Right kidney (tissue), 1 donor: ENCODE measurements around the gene ABCA7.
A peak's percentile ranks its signal among the peaks of the same experiment; 100 is the strongest.
"Not testable (repeated sequence)": the region's sequence is repeated elsewhere in the genome, so short reads cannot be mapped to it uniquely, and the experiment has no call there.

Source experiments
- DNase-seq: peaks from one replicate; pipeline ENCODE4 v3.0.0-alpha.2; 2016

The ABCA7 gene

DNA sequence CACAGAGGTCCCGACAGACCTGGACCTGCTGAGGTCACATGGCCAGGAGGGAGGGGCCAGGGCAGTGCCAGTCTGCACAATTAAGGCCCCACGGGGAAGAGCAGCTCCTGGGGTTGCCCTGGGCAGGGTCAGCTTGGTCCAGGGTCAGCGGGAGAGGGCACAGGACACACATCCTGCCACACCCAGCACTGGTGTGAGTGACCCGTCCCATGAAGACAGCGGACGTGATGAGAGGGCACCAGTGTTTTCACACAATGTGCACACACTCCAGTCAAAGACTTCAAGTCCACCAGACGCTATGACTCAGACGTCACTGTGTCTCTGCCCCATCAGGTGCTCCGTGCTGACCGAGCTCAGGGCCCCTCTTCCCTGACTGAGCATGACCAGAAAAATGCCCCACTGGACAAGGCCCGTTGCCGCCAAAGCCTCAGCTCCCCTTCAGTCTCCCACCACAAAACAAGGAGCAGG, 23.2 kb upstream of the ABCA7 start:
- DNase-seq, result no peak

DNA sequence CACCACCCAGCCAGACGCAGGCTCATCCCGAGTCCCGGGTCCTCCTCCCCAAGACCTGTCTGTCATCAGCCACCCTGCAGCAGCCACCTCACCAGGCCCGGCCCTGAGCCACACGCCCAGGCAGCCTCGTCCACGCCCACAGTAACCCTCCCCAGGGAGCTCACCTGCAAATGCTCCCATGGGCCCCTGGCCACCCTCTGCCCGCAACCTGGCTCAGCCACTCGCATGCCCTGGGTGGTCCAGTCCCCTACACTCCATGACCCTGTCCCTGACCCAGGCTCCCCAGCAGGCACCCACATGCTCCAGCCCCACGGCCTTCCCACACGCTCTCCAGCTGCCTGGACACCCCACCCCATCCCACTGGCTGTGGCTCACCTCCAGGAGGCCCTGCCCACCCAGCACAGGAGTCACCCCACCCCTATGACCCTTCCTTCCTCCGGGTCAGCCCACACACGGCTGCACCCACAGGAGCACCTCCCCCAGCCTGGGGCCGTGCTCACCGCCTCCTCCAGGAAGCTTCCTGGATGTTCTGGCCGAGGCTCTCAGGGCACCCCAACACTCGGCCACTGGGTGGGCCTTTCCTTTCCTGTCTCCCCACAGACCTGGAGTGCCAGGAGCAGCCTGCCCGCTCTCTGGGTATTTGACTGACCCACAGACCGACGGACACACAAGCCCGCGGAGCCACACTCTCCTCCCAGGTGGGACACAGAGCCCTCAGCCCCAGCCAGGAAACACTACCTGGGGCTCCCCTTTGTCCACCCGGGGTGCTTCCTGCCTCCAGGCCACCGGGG, 22.6 kb upstream of the ABCA7 start:
- no peak for DNase-seq

DNA sequence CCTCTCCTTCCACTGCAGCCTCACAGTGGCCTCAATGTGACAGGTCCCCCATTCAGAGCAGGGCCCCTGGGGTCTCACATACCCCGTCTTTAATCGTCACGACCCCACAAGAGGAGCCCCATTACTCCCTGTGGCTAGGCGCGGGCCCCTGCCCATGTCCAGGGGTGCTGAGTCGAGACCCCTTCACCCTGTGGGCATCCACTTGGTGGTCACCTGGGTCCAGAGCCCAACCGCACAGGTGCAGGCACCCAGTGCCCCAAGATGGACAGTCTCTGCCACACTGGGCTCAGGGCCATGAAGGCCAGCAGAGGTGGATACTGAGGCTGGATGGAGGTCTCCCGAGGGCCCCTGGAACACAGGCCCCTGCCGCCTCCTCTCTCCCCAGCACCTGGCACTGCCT, 22.0 kb upstream of the ABCA7 start:
- no peak for DNase-seq

- DNase-seq, result no peak
Observed at GRCh38 chr19:1018393-1018792, 21.5 kb upstream of the ABCA7 start.

DNA sequence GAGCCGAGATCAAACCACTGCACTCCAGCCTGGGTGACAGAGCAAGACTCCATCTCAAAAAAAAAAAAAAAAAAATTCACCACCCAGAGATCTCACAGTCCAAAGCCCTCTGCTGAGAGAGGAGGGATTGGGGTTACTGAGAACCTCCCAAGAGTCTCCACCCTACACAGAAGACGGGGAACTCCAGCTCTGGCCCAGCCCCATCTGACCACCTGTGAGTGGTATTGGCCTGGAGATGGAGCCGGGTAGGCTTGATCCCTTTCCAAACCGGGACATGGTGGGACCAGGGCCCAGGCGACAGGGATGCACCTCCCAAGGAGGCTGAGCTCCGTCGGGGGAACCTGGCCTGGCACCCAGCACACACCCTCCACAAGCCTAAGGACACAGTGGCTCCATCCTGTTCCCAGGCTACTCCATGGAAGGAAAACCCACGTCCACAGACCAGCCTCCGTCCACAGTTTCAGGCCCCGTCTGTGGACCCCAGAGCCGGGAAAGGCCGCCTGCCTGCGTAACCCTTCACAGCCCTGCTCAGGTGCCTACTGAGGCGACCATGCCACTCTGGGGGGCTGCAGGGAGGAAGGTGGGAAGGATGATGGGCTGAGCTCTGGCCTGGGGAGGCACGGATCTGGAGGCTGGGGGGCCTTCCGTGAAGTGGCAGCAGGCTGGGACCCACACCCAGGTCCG, 20.8 kb upstream of the ABCA7 start:
- no peak for DNase-seq

GRCh38 chr19:1019616-1019961, 20.3 kb upstream of the ABCA7 start:
- no peak for DNase-seq

GRCh38 chr19:1019980-1020867, 19.7 kb upstream of the ABCA7 start:
- no peak for DNase-seq

- DNase-seq, result peak; percentile 95
Observed at GRCh38 chr19:1020868-1021425, 19.0 kb upstream of the ABCA7 start, which contains the start of gene TMEM259. TMEM259 (minus strand) TSS chr19:1021123; CDS start chr19:1020996, 127 bp downstream.

DNA sequence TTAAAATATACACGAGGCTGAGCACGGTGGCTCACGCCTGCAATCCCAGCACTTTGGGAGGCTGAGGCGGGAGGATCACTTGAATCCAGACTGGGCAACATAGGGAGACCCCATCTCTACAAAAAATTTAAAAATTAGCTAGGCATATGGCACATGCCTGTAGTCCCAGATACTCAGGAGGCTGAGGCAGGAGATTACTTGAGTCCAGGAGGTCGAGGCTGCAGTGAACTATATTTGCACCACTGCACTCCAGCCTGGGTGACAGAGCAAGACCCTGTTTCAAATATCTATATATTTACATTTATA, 16.1 kb upstream of the ABCA7 start:
- DNase-seq, result not testable (repeated sequence)

DNA sequence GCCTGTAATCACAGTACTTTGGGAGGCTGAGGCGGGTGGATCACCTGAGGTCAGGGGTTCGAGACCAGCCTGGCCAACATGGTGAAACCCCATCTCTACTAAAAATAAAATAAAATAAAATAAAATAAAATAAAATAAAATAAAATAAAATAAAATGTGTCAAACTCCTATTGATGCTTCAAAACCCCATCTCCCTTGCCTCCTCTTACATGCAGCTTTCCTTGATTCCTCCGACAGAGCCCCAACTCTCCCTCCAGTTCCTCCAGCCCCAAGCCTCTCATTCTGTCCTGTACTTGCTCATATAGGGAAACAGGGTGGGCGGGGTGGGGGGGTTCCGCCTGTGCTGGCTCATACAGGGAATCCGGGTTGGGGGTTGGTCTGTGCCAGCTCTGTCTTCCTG, 14.8 kb upstream of the ABCA7 start:
- not testable (repeated sequence) for DNase-seq

DNA sequence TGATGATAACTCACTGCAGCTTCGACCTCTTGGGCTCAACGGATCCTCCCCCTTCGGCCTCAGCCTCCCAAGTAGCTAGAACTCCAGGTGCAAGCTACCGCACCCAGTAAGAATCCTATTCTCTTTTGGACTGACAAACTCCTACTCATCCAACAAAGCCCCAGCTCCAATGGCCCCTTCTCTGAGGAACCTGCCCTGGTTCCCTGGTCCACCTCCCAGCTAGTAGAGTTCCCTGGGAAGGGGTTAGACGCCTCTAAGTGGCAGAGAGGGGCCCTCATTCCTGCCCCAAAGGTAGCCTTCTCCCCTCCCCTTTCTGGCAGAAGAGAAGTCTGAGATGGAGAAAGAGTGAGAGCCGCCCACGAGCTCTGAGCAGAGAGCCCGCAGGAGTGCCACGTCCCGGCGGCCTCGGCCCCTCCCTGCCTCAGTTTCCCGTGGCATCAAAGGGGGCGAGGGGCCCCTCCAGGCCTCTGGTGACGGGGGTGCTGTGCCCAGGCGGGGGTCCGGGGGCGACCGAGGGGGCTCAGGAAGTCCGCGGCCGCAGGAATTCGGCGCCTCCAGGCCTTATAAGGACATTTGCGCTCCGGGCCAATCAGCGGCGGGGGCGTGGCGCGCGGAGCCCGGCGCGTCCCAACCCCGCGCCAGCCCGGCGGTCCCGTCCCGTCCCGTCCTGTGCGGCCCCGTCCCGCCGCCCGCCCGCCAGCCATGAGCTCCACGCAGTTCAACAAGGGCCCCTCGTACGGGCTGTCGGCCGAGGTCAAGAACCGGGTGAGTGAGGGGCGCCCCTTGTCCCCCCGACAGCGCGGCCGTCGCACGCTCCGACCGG, 13.7 kb upstream of the ABCA7 start, which contains the start of gene CNN2:
TSS of gene CNN2 (plus strand) at position 649 of the 823 bp plus-strand sequence. CDS start at position 703, 54 bp downstream.
- peak; percentile 77 for DNase-seq

DNA sequence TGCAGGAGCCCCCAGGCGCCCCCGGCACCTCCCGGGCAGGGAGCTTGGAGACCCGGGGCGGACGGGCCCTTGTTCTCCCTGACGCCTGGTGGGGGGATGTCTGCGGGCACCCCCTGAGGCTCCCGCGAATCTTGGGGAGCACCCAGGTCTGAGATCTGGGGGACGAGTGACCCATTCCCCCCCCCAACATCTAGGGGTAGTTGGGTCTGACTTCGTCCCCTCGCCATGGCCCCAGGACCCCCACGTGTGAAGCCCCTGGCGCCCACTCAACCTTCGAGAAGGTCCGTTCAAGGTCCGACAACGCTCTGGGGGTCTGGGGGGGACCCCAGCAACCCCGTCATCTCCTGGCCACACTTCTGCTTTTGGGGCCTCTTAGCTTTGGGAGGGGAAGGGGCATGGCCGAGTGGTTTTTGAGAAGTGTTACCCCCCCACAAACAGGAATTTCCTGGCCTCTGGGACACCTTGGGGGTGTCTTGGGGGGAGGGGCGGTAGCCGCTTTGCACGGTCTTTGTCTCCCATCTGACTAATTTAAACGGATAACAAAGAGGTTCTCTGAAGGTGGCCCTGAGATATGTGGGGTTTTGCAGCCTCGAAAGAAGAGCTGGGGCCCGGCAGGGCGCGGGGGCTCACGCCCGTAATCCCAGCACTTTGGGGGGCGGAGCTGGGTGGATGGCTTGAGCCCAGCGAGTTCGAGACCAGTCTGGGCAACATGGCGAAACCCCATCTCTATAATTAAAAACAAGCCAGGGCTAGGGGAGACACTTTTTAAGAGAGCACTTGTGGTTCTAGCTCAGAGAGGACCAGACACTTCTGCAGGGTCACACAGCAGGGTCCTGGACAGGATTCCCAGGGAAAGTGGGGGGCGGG, 12.9 kb upstream of the ABCA7 start:
- DNase-seq, result peak; percentile 75

GRCh38 chr19:1027650-1028061, 12.3 kb upstream of the ABCA7 start:
- peak; percentile 42 for DNase-seq

- DNase-seq, result peak; percentile 70
Observed at GRCh38 chr19:1028062-1028926, 11.6 kb upstream of the ABCA7 start.

DNA sequence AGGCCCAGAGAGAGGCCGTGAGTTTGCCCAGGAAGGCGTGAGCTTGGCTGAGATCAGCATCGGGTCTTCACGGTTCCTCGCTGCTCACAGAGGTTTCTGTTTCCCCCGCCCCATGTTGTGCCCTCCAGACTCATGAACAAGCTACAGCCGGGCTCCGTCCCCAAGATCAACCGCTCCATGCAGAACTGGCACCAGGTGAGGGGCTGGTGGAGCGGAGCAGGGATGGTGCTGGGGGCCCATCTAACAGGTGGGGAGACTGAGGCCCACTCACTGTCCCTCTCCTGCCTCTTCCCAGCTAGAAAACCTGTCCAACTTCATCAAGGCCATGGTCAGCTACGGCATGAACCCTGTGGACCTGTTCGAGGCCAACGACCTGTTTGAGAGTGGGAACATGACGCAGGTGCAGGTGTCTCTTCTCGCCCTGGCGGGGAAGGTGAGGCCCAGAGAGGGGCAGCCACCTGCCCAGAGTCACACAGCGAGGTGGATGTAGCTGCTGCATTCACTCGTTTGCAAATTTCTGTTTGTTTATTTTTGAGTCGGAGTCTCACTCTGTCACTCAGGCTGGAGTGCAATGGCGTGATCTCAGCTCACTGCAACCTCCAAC, 7.5 kb upstream of the ABCA7 start:
- DNase-seq, result no peak

- no peak for DNase-seq
Observed at GRCh38 chr19:1035998-1036621, 3.8 kb upstream of the ABCA7 start.

- no peak for DNase-seq
Observed at GRCh38 chr19:1037621-1038064, 2.3 kb upstream of the ABCA7 start.

GRCh38 chr19:1038978-1039645, 795 bp upstream of the ABCA7 start:
- DNase-seq, result no peak
